Measurements from ENCODE around the gene PAF1.
"Not testable (repeated sequence)": the region's sequence is repeated elsewhere in the genome, so short reads cannot be mapped to it uniquely, and the experiment has no call there.

The PAF1 gene

GRCh38 chr19:39382991-39383828 is 7.7 kb downstream of the PAF1 start:
- DNase-seq (ENCODE audit: low read depth in 2 of 2) = no peak

- DNase-seq (ENCODE audit: low read depth in 2 of 2) = no peak
Observed at GRCh38 chr19:39381910-39382611, 8.8 kb downstream of the PAF1 start.

- no peak for DNase-seq (ENCODE audit: low read depth in 2 of 2)
Observed at GRCh38 chr19:39380521-39381502, 10.1 kb downstream of the PAF1 start.

- no peak for DNase-seq (ENCODE audit: low read depth in 2 of 2)
Observed at GRCh38 chr19:39379865-39380396, 11.0 kb downstream of the PAF1 start.

- DNase-seq (ENCODE audit: low read depth in 2 of 2) = not testable (repeated sequence)
Observed at GRCh38 chr19:39379366-39379765, 11.5 kb downstream of the PAF1 start.

GRCh38 chr19:39377373-39378362 is 13.2 kb downstream of the PAF1 start:
- DNase-seq (ENCODE audit: low read depth in 2 of 2) = no peak

GRCh38 chr19:39375929-39376328 is 15.0 kb downstream of the PAF1 start:
- no peak for DNase-seq (ENCODE audit: low read depth in 2 of 2)

- no peak for DNase-seq (ENCODE audit: low read depth in 2 of 2)
Observed at GRCh38 chr19:39372941-39373340, 18.0 kb downstream of the PAF1 start.

GRCh38 chr19:39372047-39372802 is 18.7 kb downstream of the PAF1 start:
- no peak for DNase-seq (ENCODE audit: low read depth in 2 of 2)

GRCh38 chr19:39370735-39371134 is 20.2 kb downstream of the PAF1 start:
- no peak for DNase-seq (ENCODE audit: low read depth in 2 of 2)

GRCh38 chr19:39369200-39369599 is 21.7 kb downstream of the PAF1 start:
- no peak for DNase-seq (ENCODE audit: low read depth in 2 of 2)

- no peak for DNase-seq (ENCODE audit: low read depth in 2 of 2)
Observed at GRCh38 chr19:39365531-39365930, 25.4 kb downstream of the PAF1 start.

GRCh38 chr19:39363901-39364457 is 26.9 kb downstream of the PAF1 start:
- DNase-seq (ENCODE audit: low read depth in 2 of 2) = no peak

GRCh38 chr19:39362682-39363657 is 27.9 kb downstream of the PAF1 start:
- DNase-seq (ENCODE audit: low read depth in 2 of 2) = no peak

GRCh38 chr19:39360599-39360998 is 30.3 kb downstream of the PAF1 start:
- no peak for DNase-seq (ENCODE audit: low read depth in 2 of 2)

- DNase-seq (ENCODE audit: low read depth in 2 of 2) = no peak
Observed at GRCh38 chr19:39359026-39359425, 31.9 kb downstream of the PAF1 start.

- DNase-seq (ENCODE audit: low read depth in 2 of 2) = no peak
Observed at GRCh38 chr19:39356647-39357046, 34.3 kb downstream of the PAF1 start.

- DNase-seq (ENCODE audit: low read depth in 2 of 2) = no peak
Observed at GRCh38 chr19:39356073-39356472, 34.8 kb downstream of the PAF1 start.
